Neuronal stem cell (in vitro differentiated cells): ENCODE results near the gene TMEM86B.

Source experiments
- DNase-seq: peaks from one replicate; pipeline ENCODE4 v3.0.0-alpha.2; 2013; ENCODE audit warnings: low spot score
- H2AFZ ChIP-seq: one replicate; pipeline ENCODE4 v1.6.1; 2013; ENCODE audit warnings: mild to moderate bottlenecking, low read length, inconsistent platforms
- H2AK5ac ChIP-seq: 2 replicates; pipeline ENCODE4 v1.6.1; 2013; ENCODE audit warnings: low read depth, mild to moderate bottlenecking, inconsistent platforms, low read length, moderate library complexity, mixed read lengths
- H2BK120ac ChIP-seq: 2 replicates; pipeline ENCODE4 v1.6.1; 2013; ENCODE audit warnings: low read depth, mild to moderate bottlenecking, inconsistent platforms, low read length, moderate library complexity, mixed read lengths
- H2BK12ac ChIP-seq: one replicate; pipeline ENCODE4 v1.6.1; 2013; ENCODE audit warnings: low read length, inconsistent platforms
- H2BK15ac ChIP-seq: 2 replicates; pipeline ENCODE4 v1.6.1; 2013; ENCODE audit warnings: mild to moderate bottlenecking, low read length, inconsistent platforms, mixed read lengths
- H2BK5ac ChIP-seq: one replicate; pipeline ENCODE4 v1.6.1; 2013; ENCODE audit warnings: inconsistent platforms, mild to moderate bottlenecking, low read length, moderate library complexity
- H3K14ac ChIP-seq: one replicate; pipeline ENCODE4 v1.6.1; 2013; ENCODE audit warnings: low read length, inconsistent platforms
- H3K18ac ChIP-seq: 2 replicates; pipeline ENCODE4 v1.6.1; 2013; ENCODE audit warnings: low read length, inconsistent platforms
- H3K23ac ChIP-seq: 2 replicates; pipeline ENCODE4 v1.6.1; 2013; ENCODE audit warnings: low read depth, mild to moderate bottlenecking, mixed read lengths, low read length, inconsistent platforms; ENCODE audit not compliant: poor library complexity
- H3K27ac ChIP-seq: replicated peaks from 3 replicates; pipeline ENCODE4 v1.5.1; 2013; ENCODE audit warnings: low read length, inconsistent platforms
- H3K27me3 ChIP-seq, 3 experiments: 2 replicates each; pipeline ENCODE4 v1.6.1; 2013; ENCODE audit warnings: low read length in 3 of 3, mild to moderate bottlenecking in 2 of 3, inconsistent platforms in 1 of 3, low read depth in 1 of 3, mixed read lengths in 1 of 3, moderate library complexity in 1 of 3; ENCODE audit not compliant: control insufficient read depth in 3 of 3, insufficient read depth in 3 of 3
- H3K36me3 ChIP-seq, 2 donors: replicated peaks in 1 of 2; 2 replicates each; pipeline ENCODE4 v1.6.1; 2013; ENCODE audit warnings: low read length in 2 of 2; ENCODE audit not compliant: control insufficient read depth in 2 of 2, insufficient read depth in 2 of 2
- H3K4ac ChIP-seq: 2 replicates; pipeline ENCODE4 v1.6.1; 2013; ENCODE audit warnings: inconsistent platforms, mild to moderate bottlenecking, low read length, moderate library complexity
- H3K4me1 ChIP-seq, 2 donors: 1 replicate in 1 of 2; 2 replicates in 1 of 2; pipeline ENCODE4 v1.6.1; 2013; ENCODE audit warnings: low read length in 2 of 2, low read depth in 1 of 2; ENCODE audit not compliant: control insufficient read depth in 2 of 2, insufficient read depth in 1 of 2
- H3K4me2 ChIP-seq: one replicate; pipeline ENCODE4 v1.6.1; 2013; ENCODE audit warnings: mild to moderate bottlenecking, low read length, inconsistent platforms; ENCODE audit not compliant: insufficient read depth, poor library complexity, severe bottlenecking
- H3K4me3 ChIP-seq, 2 donors: 2 replicates each; pipeline ENCODE4 v1.5.1; 2013; ENCODE audit warnings: low read length in 2 of 2, mild to moderate bottlenecking in 2 of 2, inconsistent platforms in 1 of 2, moderate library complexity in 1 of 2
- H3K79me1 ChIP-seq: one replicate; pipeline ENCODE4 v1.6.1; 2013; ENCODE audit warnings: low read depth, mild to moderate bottlenecking, inconsistent platforms, low read length, moderate library complexity
- H3K9ac ChIP-seq: one replicate; pipeline ENCODE4 v1.6.1; 2013; ENCODE audit warnings: mild to moderate bottlenecking, low read depth, low read length, inconsistent platforms; ENCODE audit not compliant: poor library complexity
- H3K9me3 ChIP-seq, 2 donors: replicated peaks in 1 of 2; 2 replicates each; pipeline versions ENCODE3 to v1.6.1; 2013; ENCODE audit warnings: low read length in 2 of 2, mild to moderate bottlenecking in 2 of 2, inconsistent platforms in 1 of 2, low read depth in 1 of 2, mixed read lengths in 1 of 2, moderate library complexity in 1 of 2; ENCODE audit not compliant: control insufficient read depth in 2 of 2, insufficient read depth in 1 of 2
- H4K8ac ChIP-seq: one replicate; pipeline ENCODE4 v1.6.1; 2013; ENCODE audit warnings: low read depth, mild to moderate bottlenecking, inconsistent platforms, low read length, moderate library complexity
- H4K91ac ChIP-seq: one replicate; pipeline ENCODE4 v1.6.1; 2013; ENCODE audit warnings: low read length, low read depth, mild to moderate bottlenecking, inconsistent platforms; ENCODE audit not compliant: poor library complexity
- WGBS, 2 donors: extraction: QIAGEN DNeasy Blood & Tissue Kit; methylation state at CpG; one replicate each; pipeline ENCODE4 v1.1.7; 2013; ENCODE audit warnings: missing lambda C conversion rate in 2 of 2, mixed read lengths in 1 of 2; ENCODE audit not compliant: insufficient read length in 2 of 2, insufficient replicate concordance in 1 of 2; ENCODE audit errors: extremely low coverage in 2 of 2; 5-methylcytosine and 5-hydroxymethylcytosine counted together

The TMEM86B gene

GRCh38 chr19:55275851-55276719 is 47.5 kb upstream of the TMEM86B start:
- Histone ChIP-seq H3K4me2 (no peak overlapping the region), H4K91ac (no peak overlapping the region), H2BK120ac (no peak overlapping the region), H3K18ac (no peak overlapping the region), H2BK12ac (no peak overlapping the region), H3K27ac (no peak overlapping the region), H3K4ac (no peak overlapping the region), H2AK5ac (no peak overlapping the region), H2AFZ (no peak overlapping the region), H3K4me3 (no peak overlapping the region), H3K9me3 (no peaks in the 10 kb centered on the region), H3K27me3 (no peaks in the 10 kb centered on the region), H3K4me1 (peaks cover 7 to 10% of the 10 kb centered on the region in 2 donors), H3K23ac (no peak overlapping the region), H3K14ac (no peak overlapping the region), H2BK5ac (no peak overlapping the region), H2BK15ac (no peak overlapping the region), H3K79me1 (peaks cover 3% of the 10 kb centered on the region), H3K9ac (no peak overlapping the region), H3K36me3 (peaks cover 18 to 39% of the 10 kb centered on the region in 2 donors), H4K8ac (no peak overlapping the region)
- WGBS, 2 donors, result no CpG with 5 or more reads among the region's 17 CpGs
- no peak for DNase-seq

GRCh38 chr19:55273978-55274707 is 45.6 kb upstream of the TMEM86B start:
- Histone ChIP-seq H2AFZ (no peak overlapping the region), H3K4me2 (no peak overlapping the region), H2BK15ac (no peak overlapping the region), H3K18ac (no peak overlapping the region), H2BK5ac (no peak overlapping the region), H3K4me1 (peaks cover 2 to 3% of the 10 kb centered on the region in 2 donors), H3K9ac (peak overlapping the region; percentile 32), H2AK5ac (no peak overlapping the region), H3K4ac (no peak overlapping the region), H3K14ac (no peak overlapping the region), H3K79me1 (peaks cover 3% of the 10 kb centered on the region), H3K23ac (no peak overlapping the region), H3K27me3 (no peaks in the 10 kb centered on the region), H3K9me3 (no peaks in the 10 kb centered on the region), H4K8ac (no peak overlapping the region), H2BK12ac (no peak overlapping the region), H3K4me3 (no peak overlapping the region), H3K27ac (no peak overlapping the region), H3K36me3 (peaks cover 19 to 43% of the 10 kb centered on the region in 2 donors), H4K91ac (peak overlapping the region; percentile 69), H2BK120ac (no peak overlapping the region)
- DNase-seq, result no peak
- no CpG with 5 or more reads among the region's 36 CpGs for WGBS, 2 donors

GRCh38 chr19:55272142-55272541 is 43.6 kb upstream of the TMEM86B start:
- H3K4ac ChIP-seq, result no peak overlapping the region
- no peaks in the 10 kb centered on the region for H3K79me1 ChIP-seq
- no peaks in the 10 kb centered on the region for H3K9me3 ChIP-seq
- no peak overlapping the region for H2BK5ac ChIP-seq
- H3K4me2 ChIP-seq, result no peak overlapping the region
- no peak overlapping the region for H3K27ac ChIP-seq
- H4K8ac ChIP-seq, result no peak overlapping the region
- no peak overlapping the region for H2AFZ ChIP-seq
- no peak overlapping the region for H4K91ac ChIP-seq
- H3K27me3 ChIP-seq, result no peaks in the 10 kb centered on the region
- no peak overlapping the region for H3K9ac ChIP-seq
- no peak overlapping the region for H2BK12ac ChIP-seq
- H2BK15ac ChIP-seq, result no peak overlapping the region
- WGBS, 2 donors, result no CpG with 5 or more reads among the region's 18 CpGs
- no peak overlapping the region for H2BK120ac ChIP-seq
- no peak for DNase-seq
- H2AK5ac ChIP-seq, result no peak overlapping the region
- no peak overlapping the region for H3K18ac ChIP-seq
- H3K14ac ChIP-seq, result no peak overlapping the region
- H3K4me1 ChIP-seq, result no peaks in the 10 kb centered on the region
- H3K4me3 ChIP-seq, result no peak overlapping the region
- H3K23ac ChIP-seq, result no peak overlapping the region
- peaks cover 18 to 41% of the 10 kb centered on the region in 2 donors for H3K36me3 ChIP-seq
